HepG2 (cell line): Measurements from ENCODE around the gene CDK5RAP2. TPM values are rescaled to one million over a fixed set of nuclear protein-coding genes. Genes with fewer than 3 reads are reported as not detected.

Experiments
- BORCS8-MEF2B ChIP-seq: sonication (generic); formaldehyde crosslinking; IDR thresholded peaks from 2 replicates; pipeline ENCODE4 v1.8.0; 2022; ENCODE audit warnings: mild to moderate bottlenecking, missing genetic modification reagents
- FIP1L1 ChIP-seq: fragments of 200-400 bp; formaldehyde crosslinking; IDR thresholded peaks from 2 replicates; pipeline ENCODE4 v1.6.1; 2018; ENCODE audit warnings: low read depth, mild to moderate bottlenecking, low read length, moderate library complexity, borderline replicate concordance; ENCODE audit not compliant: insufficient read depth
- GABPB1 ChIP-seq: IDR thresholded peaks from 2 replicates; pipeline ENCODE4 v1.6.1; 2016; ENCODE audit warnings: mild to moderate bottlenecking, missing genetic modification reagents, moderate library complexity, missing compliant biosample characterization
- KAT7 ChIP-seq: IDR thresholded peaks from 2 replicates; pipeline ENCODE4 v1.6.1; 2018; ENCODE audit warnings: borderline replicate concordance, missing compliant biosample characterization
- KAT8 ChIP-seq: IDR thresholded peaks from 2 replicates; pipeline ENCODE4 v1.6.1; 2016; ENCODE audit warnings: missing genetic modification reagents, missing compliant biosample characterization
- MAFG ChIP-seq: sonication (generic); formaldehyde crosslinking; IDR thresholded peaks from 2 replicates; pipeline ENCODE4 v1.5.1; 2020; ENCODE audit warnings: mild to moderate bottlenecking, missing genetic modification reagents
- NR3C1 ChIP-seq: sonication (generic); formaldehyde crosslinking; IDR thresholded peaks from 2 replicates; pipeline ENCODE4 v1.4.0; 2020; ENCODE audit warnings: missing genetic modification reagents
- RAD51 ChIP-seq: fragments of 450-650 bp; IDR thresholded peaks from 2 replicates; pipeline ENCODE4 v1.6.1; 2016; ENCODE audit warnings: borderline replicate concordance
- SMARCE1 ChIP-seq: fragments of 450-650 bp; IDR thresholded peaks from 2 replicates; pipeline ENCODE4 v1.6.1; 2017; ENCODE audit warnings: borderline replicate concordance
- SRSF4 ChIP-seq: fragments of 200-400 bp; formaldehyde crosslinking; IDR thresholded peaks from one replicate; pipeline ENCODE4 v1.6.1; 2018; ENCODE audit warnings: mild to moderate bottlenecking, low read depth, low read length, moderate library complexity; ENCODE audit not compliant: poor library complexity, severe bottlenecking
- TGIF2 ChIP-seq: IDR thresholded peaks from 2 replicates; pipeline ENCODE4 v1.6.1; 2016; ENCODE audit warnings: control low read depth, missing compliant biosample characterization
- ZBTB8A ChIP-seq: sonication (generic); formaldehyde crosslinking; IDR thresholded peaks from 2 replicates; pipeline ENCODE4 v1.4.0; 2020; ENCODE audit warnings: mild to moderate bottlenecking, low read depth, missing genetic modification reagents, borderline replicate concordance
- ZFP37 ChIP-seq: sonication (generic); formaldehyde crosslinking; IDR thresholded peaks from 2 replicates; pipeline ENCODE4 v1.4.0; 2020; ENCODE audit warnings: missing genetic modification reagents, borderline replicate concordance
- ZNF30 ChIP-seq: sonication (generic); formaldehyde crosslinking; IDR thresholded peaks from 2 replicates; pipeline ENCODE4 v1.5.0; 2020; ENCODE audit warnings: mild to moderate bottlenecking, missing genetic modification reagents
- ZNF337 ChIP-seq: sonication (generic); formaldehyde crosslinking; IDR thresholded peaks from 2 replicates; pipeline ENCODE4 v1.5.1; 2020; ENCODE audit warnings: missing genetic modification reagents, low read depth, mild to moderate bottlenecking, borderline replicate concordance
- ZNF484 ChIP-seq: sonication (generic); formaldehyde crosslinking; IDR thresholded peaks from 2 replicates; pipeline ENCODE4 v1.5.1; 2020; ENCODE audit warnings: mild to moderate bottlenecking, low read depth, missing genetic modification reagents, borderline replicate concordance
- polyA plus RNA-seq, 8 experiments: library from polyadenylated mRNA; depleted of rRNA in 3 of 8; stranded (reverse) in 7 of 8; unstranded in 1 of 8; fragments of >200 nt; fragmentation: Illumina TruSeq in 4 of 8; extraction: Trizol in 4 of 8; gene quantifications; 2 replicates each; pipeline versions ENCODE4 v1.2.1 to v1.2.3, GENCODE V29; 2011 to 2016; ENCODE audit warnings: low read depth in 4 of 8, missing spikeins in 1 of 8, mixed read lengths in 1 of 8; ENCODE audit not compliant: insufficient read depth in 1 of 8
- total RNA-seq, 5 experiments: library from RNA; depleted of rRNA; stranded (reverse); fragments of >200 nt; fragmentation: Illumina TruSeq; extraction: Trizol; gene quantifications; 2 replicates each; pipeline ENCODE4 v1.2.3, GENCODE V29; 2016; ENCODE audit warnings: low read depth in 1 of 5
- TF ChIP-seq, protein P1 (sequence below): sonication (generic); formaldehyde crosslinking; IDR thresholded peaks from 2 replicates; pipeline ENCODE4 v1.4.0; 2020; ENCODE audit warnings: mild to moderate bottlenecking, missing genetic modification reagents
- TF ChIP-seq, protein P2 (sequence below): sonication (generic); formaldehyde crosslinking; IDR thresholded peaks from 2 replicates; pipeline ENCODE4 v1.4.0; 2020; ENCODE audit warnings: mild to moderate bottlenecking, missing genetic modification reagents, borderline replicate concordance
- TF ChIP-seq, protein P3 (sequence below): sonication (generic); formaldehyde crosslinking; IDR thresholded peaks from 2 replicates; pipeline ENCODE4 v1.4.0; 2020; ENCODE audit warnings: missing genetic modification reagents, borderline replicate concordance

Gene CDK5RAP2
- total and polyA plus RNA-seq, 2 of the 13 experiments (the other 11 are each of a cell fraction or from before 2014, with no cell fraction given): 31.8 to 42.2 TPM

DNA sequence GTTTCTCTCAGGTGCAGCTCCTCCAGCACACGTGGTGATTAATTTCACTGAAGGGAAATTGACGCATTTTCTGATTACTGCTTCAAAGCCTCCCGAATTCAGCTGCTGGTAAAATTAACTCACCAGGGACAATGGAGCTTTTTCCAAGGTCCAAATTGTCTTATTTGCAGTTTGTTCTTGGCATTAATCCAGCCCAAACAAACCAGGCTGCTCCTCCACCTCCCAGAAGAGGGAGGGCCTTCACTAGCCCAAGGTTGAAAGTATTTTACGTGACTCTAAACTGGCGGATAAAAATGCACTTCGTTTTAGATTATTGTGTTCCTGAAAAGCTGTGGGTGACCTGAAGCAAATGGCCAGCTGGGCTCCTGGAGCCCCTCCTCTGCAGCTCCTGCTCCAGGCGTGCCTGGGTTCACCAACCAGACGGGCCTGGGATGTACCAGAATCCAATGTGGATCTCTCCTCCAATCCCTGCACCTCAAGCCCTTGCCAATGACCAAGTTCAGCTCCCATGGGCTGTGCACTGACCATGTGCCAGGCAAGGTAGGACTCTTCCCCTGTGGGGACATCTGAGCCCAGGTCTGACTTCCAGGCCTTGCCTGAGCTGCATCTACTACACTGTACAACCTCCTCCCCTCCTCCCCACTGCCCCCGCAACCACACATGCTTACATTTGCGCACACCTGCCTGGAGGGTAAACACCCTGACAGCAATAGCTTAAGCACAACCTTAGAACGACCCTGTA lies 193.4 kb downstream of the CDK5RAP2 start (continued):
- TF ChIP-seq, protein P1, sequence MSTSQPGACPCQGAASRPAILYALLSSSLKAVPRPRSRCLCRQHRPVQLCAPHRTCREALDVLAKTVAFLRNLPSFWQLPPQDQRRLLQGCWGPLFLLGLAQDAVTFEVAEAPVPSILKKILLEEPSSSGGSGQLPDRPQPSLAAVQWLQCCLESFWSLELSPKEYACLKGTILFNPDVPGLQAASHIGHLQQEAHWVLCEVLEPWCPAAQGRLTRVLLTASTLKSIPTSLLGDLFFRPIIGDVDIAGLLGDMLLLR (CRISPR knock-in tag): no peak
- TF ChIP-seq MAFG (CRISPR knock-in tag): no peak
- no peak for TF ChIP-seq GABPB1 (CRISPR knock-in tag)
- no peak for TF ChIP-seq BORCS8-MEF2B (CRISPR knock-in tag)
- TF ChIP-seq ZNF337 (CRISPR knock-in tag): peak; percentile 33; the same call in 1 of the 2 replicates
- peak; percentile 52; the same call in 1 of the 2 replicates for TF ChIP-seq ZNF30 (CRISPR knock-in tag)
- no peak for TF ChIP-seq FIP1L1
- TF ChIP-seq KAT7 (CRISPR knock-in tag): no peak
- TF ChIP-seq, protein P2, sequence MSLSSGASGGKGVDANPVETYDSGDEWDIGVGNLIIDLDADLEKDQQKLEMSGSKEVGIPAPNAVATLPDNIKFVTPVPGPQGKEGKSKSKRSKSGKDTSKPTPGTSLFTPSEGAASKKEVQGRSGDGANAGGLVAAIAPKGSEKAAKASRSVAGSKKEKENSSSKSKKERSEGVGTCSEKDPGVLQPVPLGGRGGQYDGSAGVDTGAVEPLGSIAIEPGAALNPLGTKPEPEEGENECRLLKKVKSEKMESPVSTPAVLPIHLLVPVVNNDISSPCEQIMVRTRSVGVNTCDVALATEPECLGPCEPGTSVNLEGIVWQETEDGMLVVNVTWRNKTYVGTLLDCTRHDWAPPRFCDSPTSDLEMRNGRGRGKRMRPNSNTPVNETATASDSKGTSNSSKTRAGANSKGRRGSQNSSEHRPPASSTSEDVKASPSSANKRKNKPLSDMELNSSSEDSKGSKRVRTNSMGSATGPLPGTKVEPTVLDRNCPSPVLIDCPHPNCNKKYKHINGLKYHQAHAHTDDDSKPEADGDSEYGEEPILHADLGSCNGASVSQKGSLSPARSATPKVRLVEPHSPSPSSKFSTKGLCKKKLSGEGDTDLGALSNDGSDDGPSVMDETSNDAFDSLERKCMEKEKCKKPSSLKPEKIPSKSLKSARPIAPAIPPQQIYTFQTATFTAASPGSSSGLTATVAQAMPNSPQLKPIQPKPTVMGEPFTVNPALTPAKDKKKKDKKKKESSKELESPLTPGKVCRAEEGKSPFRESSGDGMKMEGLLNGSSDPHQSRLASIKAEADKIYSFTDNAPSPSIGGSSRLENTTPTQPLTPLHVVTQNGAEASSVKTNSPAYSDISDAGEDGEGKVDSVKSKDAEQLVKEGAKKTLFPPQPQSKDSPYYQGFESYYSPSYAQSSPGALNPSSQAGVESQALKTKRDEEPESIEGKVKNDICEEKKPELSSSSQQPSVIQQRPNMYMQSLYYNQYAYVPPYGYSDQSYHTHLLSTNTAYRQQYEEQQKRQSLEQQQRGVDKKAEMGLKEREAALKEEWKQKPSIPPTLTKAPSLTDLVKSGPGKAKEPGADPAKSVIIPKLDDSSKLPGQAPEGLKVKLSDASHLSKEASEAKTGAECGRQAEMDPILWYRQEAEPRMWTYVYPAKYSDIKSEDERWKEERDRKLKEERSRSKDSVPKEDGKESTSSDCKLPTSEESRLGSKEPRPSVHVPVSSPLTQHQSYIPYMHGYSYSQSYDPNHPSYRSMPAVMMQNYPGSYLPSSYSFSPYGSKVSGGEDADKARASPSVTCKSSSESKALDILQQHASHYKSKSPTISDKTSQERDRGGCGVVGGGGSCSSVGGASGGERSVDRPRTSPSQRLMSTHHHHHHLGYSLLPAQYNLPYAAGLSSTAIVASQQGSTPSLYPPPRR (CRISPR knock-in tag): 0 out of 2 replicates have a peak, but pooled peaks have one; percentile 33
- TF ChIP-seq SRSF4: no peak
- TF ChIP-seq SMARCE1: no peak
- TF ChIP-seq NR3C1 (CRISPR knock-in tag): no peak
- no peak for TF ChIP-seq ZBTB8A (CRISPR knock-in tag)
- no peak for TF ChIP-seq ZNF484
- TF ChIP-seq, protein P3, sequence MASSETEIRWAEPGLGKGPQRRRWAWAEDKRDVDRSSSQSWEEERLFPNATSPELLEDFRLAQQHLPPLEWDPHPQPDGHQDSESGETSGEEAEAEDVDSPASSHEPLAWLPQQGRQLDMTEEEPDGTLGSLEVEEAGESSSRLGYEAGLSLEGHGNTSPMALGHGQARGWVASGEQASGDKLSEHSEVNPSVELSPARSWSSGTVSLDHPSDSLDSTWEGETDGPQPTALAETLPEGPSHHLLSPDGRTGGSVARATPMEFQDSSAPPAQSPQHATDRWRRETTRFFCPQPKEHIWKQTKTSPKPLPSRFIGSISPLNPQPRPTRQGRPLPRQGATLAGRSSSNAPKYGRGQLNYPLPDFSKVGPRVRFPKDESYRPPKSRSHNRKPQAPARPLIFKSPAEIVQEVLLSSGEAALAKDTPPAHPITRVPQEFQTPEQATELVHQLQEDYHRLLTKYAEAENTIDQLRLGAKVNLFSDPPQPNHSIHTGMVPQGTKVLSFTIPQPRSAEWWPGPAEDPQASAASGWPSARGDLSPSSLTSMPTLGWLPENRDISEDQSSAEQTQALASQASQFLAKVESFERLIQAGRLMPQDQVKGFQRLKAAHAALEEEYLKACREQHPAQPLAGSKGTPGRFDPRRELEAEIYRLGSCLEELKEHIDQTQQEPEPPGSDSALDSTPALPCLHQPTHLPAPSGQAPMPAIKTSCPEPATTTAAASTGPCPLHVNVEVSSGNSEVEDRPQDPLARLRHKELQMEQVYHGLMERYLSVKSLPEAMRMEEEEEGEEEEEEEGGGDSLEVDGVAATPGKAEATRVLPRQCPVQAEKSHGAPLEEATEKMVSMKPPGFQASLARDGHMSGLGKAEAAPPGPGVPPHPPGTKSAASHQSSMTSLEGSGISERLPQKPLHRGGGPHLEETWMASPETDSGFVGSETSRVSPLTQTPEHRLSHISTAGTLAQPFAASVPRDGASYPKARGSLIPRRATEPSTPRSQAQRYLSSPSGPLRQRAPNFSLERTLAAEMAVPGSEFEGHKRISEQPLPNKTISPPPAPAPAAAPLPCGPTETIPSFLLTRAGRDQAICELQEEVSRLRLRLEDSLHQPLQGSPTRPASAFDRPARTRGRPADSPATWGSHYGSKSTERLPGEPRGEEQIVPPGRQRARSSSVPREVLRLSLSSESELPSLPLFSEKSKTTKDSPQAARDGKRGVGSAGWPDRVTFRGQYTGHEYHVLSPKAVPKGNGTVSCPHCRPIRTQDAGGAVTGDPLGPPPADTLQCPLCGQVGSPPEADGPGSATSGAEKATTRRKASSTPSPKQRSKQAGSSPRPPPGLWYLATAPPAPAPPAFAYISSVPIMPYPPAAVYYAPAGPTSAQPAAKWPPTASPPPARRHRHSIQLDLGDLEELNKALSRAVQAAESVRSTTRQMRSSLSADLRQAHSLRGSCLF (CRISPR knock-in tag): no peak
- no peak for TF ChIP-seq ZFP37 (CRISPR knock-in tag)
- TF ChIP-seq KAT8: no peak
- no peak for TF ChIP-seq RAD51
- TF ChIP-seq TGIF2 (CRISPR knock-in tag): no peak
